Measurements from ENCODE around the gene SETBP1. TPM values are rescaled to one million over a fixed set of nuclear protein-coding genes. Genes with fewer than 3 reads are reported as not detected.
A peak's percentile ranks its signal among the peaks of the same experiment; 100 is the strongest.

The SETBP1 gene
- total and polyA plus RNA-seq, 8 donors = 19.7 to 27.5 (median 21.5) TPM

- Histone ChIP-seq H3K4me3 (no peak overlapping the region), H3K27ac (no peak overlapping the region), H3K36me3 (no peaks in the 10 kb centered on the region), H3K9me3 (no peaks in the 10 kb centered on the region), H3K27me3 (no peaks in the 10 kb centered on the region), H3K4me1 (peaks cover 0 to 10% of the 10 kb centered on the region in 2 donors)
- ATAC-seq (no peak), DNase-seq (no peak)
- intact Hi-C loops (cut with DNase I) = no loop called here
- no peak for TF ChIP-seq CTCF (IDR thresholded peaks at IDR 0.05)
Observed at GRCh38 chr18:44969214-44969795, 288.6 kb downstream of the SETBP1 start.

GRCh38 chr18:44973282-44973681 lies 292.6 kb downstream of the SETBP1 start:
- DNase-seq = no peak
- Histone ChIP-seq H3K4me3 (no peak overlapping the region), H3K27me3 (no peaks in the 10 kb centered on the region), H3K36me3 (no peaks in the 10 kb centered on the region), H3K4me1 (peaks cover 0 to 10% of the 10 kb centered on the region in 2 donors), H3K27ac (no peak overlapping the region), H3K9me3 (no peaks in the 10 kb centered on the region)
- intact Hi-C loops (cut with DNase I) = no loop called here
- no peak for ATAC-seq
- no peak for TF ChIP-seq CTCF (IDR thresholded peaks at IDR 0.05)

GRCh38 chr18:44974174-44974573 lies 293.5 kb downstream of the SETBP1 start:
- intact Hi-C loops (cut with DNase I) = no loop called here
- peaks cover 0 to 7% of the 10 kb centered on the region in 2 donors for H3K4me1 ChIP-seq
- TF ChIP-seq CTCF (IDR thresholded peaks at IDR 0.05) = no peak
- H3K27me3 ChIP-seq = no peaks in the 10 kb centered on the region
- no peak for ATAC-seq
- no peaks in the 10 kb centered on the region for H3K36me3 ChIP-seq
- no peak for DNase-seq
- H3K9me3 ChIP-seq = no peaks in the 10 kb centered on the region
- no peak overlapping the region for H3K4me3 ChIP-seq
- no peak overlapping the region for H3K27ac ChIP-seq

- DNase-seq (no peak), ATAC-seq (no peak)
- Histone ChIP-seq H3K9me3 (no peaks in the 10 kb centered on the region), H3K27me3 (no peaks in the 10 kb centered on the region), H3K36me3 (no peaks in the 10 kb centered on the region), H3K4me1 (peaks cover 0 to 4% of the 10 kb centered on the region in 2 donors), H3K27ac (no peak overlapping the region), H3K4me3 (no peak overlapping the region)
- no peak for TF ChIP-seq CTCF (IDR thresholded peaks at IDR 0.05)
- intact Hi-C loops (cut with DNase I) = no loop called here
Observed at GRCh38 chr18:44977856-44978255, 297.2 kb downstream of the SETBP1 start.

- H3K36me3 ChIP-seq = no peaks in the 10 kb centered on the region
- ATAC-seq (peak; percentile 44), DNase-seq (no peak)
- TF ChIP-seq CTCF (IDR thresholded peaks at IDR 0.05) = no peak
- H3K4me1 ChIP-seq = peaks cover 0 to 4% of the 10 kb centered on the region in 2 donors
- intact Hi-C loops (cut with DNase I) = no loop called here
- H3K27me3 ChIP-seq = no peaks in the 10 kb centered on the region
- H3K27ac ChIP-seq = peak overlapping the region in 1 of 2 donors; percentile 6
- H3K4me3 ChIP-seq = no peak overlapping the region
- H3K9me3 ChIP-seq = no peaks in the 10 kb centered on the region
Observed at GRCh38 chr18:44979748-44980147, 299.1 kb downstream of the SETBP1 start.

Measured in left lung (tissue), 10 donors.